ENCODE results near the gene TMIE.
"Not testable (repeated sequence)": the region's sequence is repeated elsewhere in the genome, so short reads cannot be mapped to it uniquely, and the experiment has no call there.

Gene TMIE

GRCh38 chr3:46685446-46685845, 15.7 kb upstream of the TMIE start:
- no peak for DNase-seq (ENCODE audit: low spot score)

DNA sequence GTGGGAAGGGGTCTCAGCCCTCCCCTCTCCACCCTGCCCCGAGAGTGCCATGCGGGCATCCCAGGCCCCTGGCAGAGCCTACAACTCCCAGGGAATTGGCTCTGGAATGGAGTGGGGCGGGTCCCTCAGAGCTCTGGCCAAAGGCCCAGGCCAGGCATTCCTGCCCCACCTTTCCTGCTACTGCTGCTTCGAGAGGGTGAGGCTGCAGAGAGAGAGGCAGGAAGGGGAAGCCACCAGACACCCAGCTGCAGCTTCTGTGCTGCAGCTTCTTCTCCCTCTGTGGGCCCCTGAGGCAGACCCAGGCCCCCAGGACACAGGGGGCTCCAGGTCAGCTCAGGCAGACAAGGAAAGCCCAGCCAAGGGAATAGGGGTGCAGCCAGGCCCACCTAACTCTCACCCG, 10.4 kb upstream of the TMIE start:
- peak; percentile 70 for DNase-seq (ENCODE audit: low spot score)

DNA sequence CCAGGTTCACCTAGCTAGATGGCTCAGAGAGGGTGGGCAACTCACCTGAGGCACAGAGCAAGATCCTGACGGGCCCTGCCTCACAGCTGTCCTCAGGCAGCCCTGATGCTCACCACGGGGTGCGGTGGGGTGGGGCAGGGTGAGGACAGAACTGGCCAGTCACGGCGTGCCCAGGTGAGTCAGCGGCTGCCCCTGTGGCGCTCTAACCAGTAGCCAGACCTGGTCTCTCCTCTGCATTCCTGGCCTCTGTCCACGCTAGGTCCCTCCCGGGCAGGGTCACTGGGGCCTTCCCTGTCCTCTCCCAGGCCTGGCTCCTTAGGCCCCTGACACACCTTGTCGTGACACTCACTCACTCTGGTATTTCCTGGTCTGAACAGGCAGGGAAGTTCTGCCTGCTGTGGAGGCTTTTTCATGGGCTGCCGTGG, 8.6 kb upstream of the TMIE start:
- DNase-seq (ENCODE audit: low spot score): peak; percentile 91

- DNase-seq (ENCODE audit: low spot score): peak; percentile 69
These were observed 7.9 kb upstream of the TMIE start, which contains the start of gene ALS2CL for GRCh38 chr3:46693038-46693891. ALS2CL (minus strand) TSS chr3:46693679; CDS start chr3:46689440, 4,239 bp downstream.

GRCh38 chr3:46693892-46694226, 7.3 kb upstream of the TMIE start:
- peak; percentile 54 for DNase-seq (ENCODE audit: low spot score)

DNA sequence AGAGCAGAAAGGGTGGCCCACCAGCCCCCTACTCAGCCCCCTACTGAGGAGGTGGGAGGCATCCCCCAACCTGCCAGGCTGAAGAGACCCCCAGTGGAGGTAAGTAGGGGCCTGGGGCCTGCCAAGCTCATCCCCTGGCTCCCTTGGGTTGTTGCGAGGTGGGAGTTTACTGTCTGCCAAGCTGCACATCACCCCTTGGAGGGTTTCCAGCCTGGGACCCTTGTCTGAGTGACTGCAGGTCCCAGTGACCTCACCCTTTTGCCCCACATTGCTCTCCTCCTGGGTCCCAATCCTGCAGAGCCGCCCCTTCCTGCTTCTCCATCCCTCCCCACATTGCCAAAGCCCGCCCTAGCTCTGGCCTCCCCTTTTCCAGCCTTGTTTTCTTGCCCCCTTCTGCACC, 6.7 kb upstream of the TMIE start:
- no peak for DNase-seq (ENCODE audit: low spot score)

GRCh38 chr3:46695177-46695961, 5.8 kb upstream of the TMIE start:
- DNase-seq (ENCODE audit: low spot score): no peak

GRCh38 chr3:46695962-46696894, 5.0 kb upstream of the TMIE start:
- DNase-seq (ENCODE audit: low spot score): no peak

- no peak for DNase-seq (ENCODE audit: low spot score)
These were observed 1.3 kb upstream of the TMIE start for GRCh38 chr3:46699676-46700523.

DNA sequence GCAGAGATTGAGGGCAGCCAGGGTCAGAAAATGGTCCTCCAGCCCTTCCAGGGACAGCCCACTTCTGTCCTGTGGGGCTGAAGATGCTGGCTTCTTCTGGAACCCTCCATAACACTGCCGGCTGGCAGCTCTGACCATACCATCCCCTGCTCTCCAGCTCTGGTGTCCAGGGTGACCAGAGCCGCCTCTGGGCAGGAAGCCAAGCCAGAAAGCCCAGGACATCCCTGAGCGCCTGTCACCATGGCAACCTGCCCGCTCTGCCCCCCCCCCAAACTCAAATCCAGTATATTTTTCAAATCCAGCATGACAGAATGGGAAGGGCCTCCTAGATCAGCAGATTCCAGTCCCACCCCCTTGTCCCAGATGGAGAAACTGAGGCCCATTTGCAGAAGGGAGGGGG, 420 bp upstream of the TMIE start:
- no peak for DNase-seq (ENCODE audit: low spot score)

DNA sequence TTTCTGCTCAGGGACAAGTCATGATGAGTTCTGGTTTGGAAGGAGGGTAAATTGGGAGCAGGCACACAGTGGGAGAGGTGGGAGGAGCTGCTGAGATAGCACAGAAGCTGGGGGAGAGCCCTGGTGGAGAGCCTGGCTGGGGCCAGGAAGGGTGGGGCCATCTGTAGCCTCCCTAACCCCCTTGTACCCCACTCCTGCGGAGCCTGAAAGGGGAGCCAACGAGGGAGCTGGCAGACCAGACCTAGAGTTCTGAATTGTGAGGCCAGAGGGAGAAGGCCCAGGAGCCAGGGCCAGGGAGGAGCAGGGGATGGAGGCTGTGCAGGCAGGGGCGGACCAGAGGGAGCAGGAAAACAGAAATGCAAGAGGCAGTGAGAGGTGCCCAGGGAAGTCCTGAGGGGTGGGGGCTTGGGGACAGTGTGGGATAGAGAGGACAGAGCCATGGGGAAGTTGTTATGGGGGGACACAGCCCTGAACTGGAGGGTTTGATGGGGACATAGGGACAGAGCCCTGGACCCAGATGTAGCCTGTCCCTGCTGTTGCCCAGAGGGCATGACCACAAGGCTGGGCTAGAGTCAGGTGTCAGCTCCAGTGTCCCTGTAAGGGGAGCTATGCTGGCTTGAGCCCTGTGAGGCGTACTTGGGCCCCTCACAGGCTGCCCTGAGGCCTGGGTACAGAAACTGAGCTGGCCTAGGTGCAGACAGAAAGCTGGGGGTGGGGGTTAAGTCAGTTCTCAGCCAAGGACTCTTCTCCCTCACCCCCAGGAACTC, 1.2 kb downstream of the TMIE start:
- DNase-seq (ENCODE audit: low spot score): no peak

DNA sequence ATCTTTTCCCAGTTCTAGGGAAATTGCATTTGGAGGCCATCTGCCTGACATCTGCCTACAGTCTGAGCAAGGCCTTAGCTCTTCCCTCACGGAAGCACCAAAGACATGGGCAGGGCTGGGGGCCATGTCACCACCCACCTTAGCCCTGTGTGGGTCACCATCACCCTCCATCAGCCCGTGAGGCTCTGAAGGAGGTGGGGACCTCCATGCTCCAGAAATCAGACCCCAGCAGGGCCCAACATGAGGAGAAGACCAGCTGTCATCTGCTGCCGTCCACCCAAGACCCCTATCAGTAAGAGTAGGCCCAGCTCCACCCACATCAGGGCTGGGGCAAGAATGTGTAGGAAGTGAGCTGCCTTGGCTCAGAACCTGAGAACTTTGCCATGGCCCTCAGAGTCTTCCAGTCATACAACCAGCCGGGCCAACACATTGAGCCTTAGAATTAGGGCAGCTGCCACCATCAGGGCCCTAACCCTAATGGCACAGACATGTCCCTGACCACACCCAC, 1.9 kb downstream of the TMIE start:
- DNase-seq (ENCODE audit: low spot score): no peak

- not testable (repeated sequence) for DNase-seq (ENCODE audit: low spot score)
These were observed 3.2 kb downstream of the TMIE start for GRCh38 chr3:46704346-46704745.

- DNase-seq (ENCODE audit: low spot score): peak; percentile 75
These were observed 3.9 kb downstream of the TMIE start for GRCh38 chr3:46705022-46705530.

GRCh38 chr3:46705751-46706552, 4.8 kb downstream of the TMIE start:
- DNase-seq (ENCODE audit: low spot score): peak; percentile 72

- no peak for DNase-seq (ENCODE audit: low spot score)
These were observed 5.8 kb downstream of the TMIE start for GRCh38 chr3:46706771-46707582.

- no peak for DNase-seq (ENCODE audit: low spot score)
These were observed 6.4 kb downstream of the TMIE start for GRCh38 chr3:46707601-46708011.
